H1 (cell line): ENCODE measurements around the gene TNRC6B. TPM values are rescaled to one million over a fixed set of nuclear protein-coding genes. Genes with fewer than 3 reads are reported as not detected.
A peak's percentile ranks its signal among the peaks of the same experiment; 100 is the strongest.

Experiments used
- ATF3 ChIP-seq: IDR thresholded peaks from 2 replicates; pipeline ENCODE4 v1.6.1; 2011; ENCODE audit warnings: low read depth, mild to moderate bottlenecking, low read length; ENCODE audit not compliant: insufficient read depth
- BCL11A ChIP-seq, 2 experiments: IDR thresholded peaks; one replicate each; pipeline ENCODE4 v1.6.1; 2011; ENCODE audit warnings: low read depth in 2 of 2, low read length in 2 of 2, mild to moderate bottlenecking in 2 of 2
- CHD2 ChIP-seq: IDR thresholded peaks from 2 replicates; pipeline ENCODE4 v1.6.1; 2012; ENCODE audit warnings: low read length, improper control_type of control experiment
- CTCF ChIP-seq, 3 experiments: IDR thresholded peaks; 1 replicate in 2 of 3; 2 replicates in 1 of 3; pipeline versions ENCODE4 v1.5.1 to v1.6.1; 2011; ENCODE audit warnings: low read length in 3 of 3, mild to moderate bottlenecking in 3 of 3, inconsistent platforms in 2 of 3, low read depth in 1 of 3, moderate library complexity in 1 of 3; ENCODE audit not compliant: insufficient read depth in 1 of 3; ENCODE audit errors: control extremely low read depth in 1 of 3
- EGR1 ChIP-seq: IDR thresholded peaks from 2 replicates; pipeline ENCODE4 v1.6.1; 2011; ENCODE audit warnings: low read depth, low read length, borderline replicate concordance
- EZH2 ChIP-seq: fragments of 200-600 bp; sonication (generic); IDR thresholded peaks from 2 replicates; pipeline ENCODE4 v1.7.1; 2012; ENCODE audit warnings: low read depth, mild to moderate bottlenecking, moderate library complexity, low read length, inconsistent platforms; ENCODE audit not compliant: severe bottlenecking
- FOSL1 ChIP-seq: IDR thresholded peaks from 2 replicates; pipeline ENCODE4 v1.6.1; 2011; ENCODE audit warnings: mild to moderate bottlenecking, low read depth, low read length, moderate library complexity; ENCODE audit not compliant: insufficient read depth
- GABPA ChIP-seq: IDR thresholded peaks from 2 replicates; pipeline ENCODE4 v1.6.1; 2011; ENCODE audit warnings: mild to moderate bottlenecking, low read length, moderate library complexity, borderline replicate concordance; ENCODE audit not compliant: insufficient read depth
- GTF2F1 ChIP-seq: IDR thresholded peaks from 2 replicates; pipeline ENCODE4 v1.6.1; 2012; ENCODE audit warnings: low read depth, low read length, improper control_type of control experiment, borderline replicate concordance
- HDAC2 ChIP-seq, 2 experiments: fragments of 300-600 bp in 1 of 2; sonication (generic) in 1 of 2; IDR thresholded peaks; 2 replicates each; pipeline ENCODE4 v1.6.1; 2011 to 2012; ENCODE audit warnings: low read depth in 2 of 2, low read length in 2 of 2, mild to moderate bottlenecking in 2 of 2, moderate library complexity in 2 of 2, borderline replicate concordance in 1 of 2, inconsistent platforms in 1 of 2
- PHF8 ChIP-seq: fragments of 200-600 bp; sonication (generic); conservative IDR thresholded peaks from 2 replicates; pipeline ENCODE4 v1.7.1; 2012; ENCODE audit warnings: low read depth, mild to moderate bottlenecking, inconsistent platforms, low read length, moderate library complexity
- POLR2A ChIP-seq, 2 experiments: IDR thresholded peaks; 1 replicate in 1 of 2; 2 replicates in 1 of 2; pipeline ENCODE4 v1.6.1; 2011; ENCODE audit warnings: low read depth in 2 of 2, low read length in 2 of 2, mild to moderate bottlenecking in 2 of 2; ENCODE audit errors: control extremely low read depth in 1 of 2
- POLR2AphosphoS5 ChIP-seq: IDR thresholded peaks from 2 replicates; pipeline ENCODE4 v1.6.1; 2011; ENCODE audit warnings: low read depth, low read length
- RBBP5 ChIP-seq: IDR thresholded peaks from 2 replicates; pipeline ENCODE4 v1.7.1; 2012; ENCODE audit warnings: low read depth, mild to moderate bottlenecking, inconsistent platforms, low read length, moderate library complexity, borderline replicate concordance
- RNF2 ChIP-seq: fragments of 200-900, 300-1000 bp; sonication (generic); IDR thresholded peaks from 2 replicates; pipeline ENCODE4 v1.7.1; 2016; ENCODE audit warnings: borderline replicate concordance, low read depth, mild to moderate bottlenecking, antibody characterized with exemption, low read length; ENCODE audit not compliant: poor library complexity, severe bottlenecking; ENCODE audit errors: missing control alignments
- SP2 ChIP-seq: IDR thresholded peaks from 2 replicates; pipeline ENCODE4 v1.6.1; 2012; ENCODE audit warnings: mild to moderate bottlenecking, low read length, inconsistent platforms
- TCF12 ChIP-seq: IDR thresholded peaks from 2 replicates; pipeline ENCODE4 v1.6.1; 2011; ENCODE audit warnings: low read depth, mild to moderate bottlenecking, low read length
- USF2 ChIP-seq: IDR thresholded peaks from 2 replicates; pipeline ENCODE4 v1.6.1; 2011; ENCODE audit warnings: low read length, improper control_type of control experiment
- YY1 ChIP-seq: IDR thresholded peaks from 2 replicates; pipeline ENCODE4 v1.6.1; 2011; ENCODE audit warnings: low read depth, mild to moderate bottlenecking, low read length
- polyA plus RNA-seq, 7 experiments: library from polyadenylated mRNA; depleted of rRNA in 3 of 7; stranded (reverse) in 5 of 7; unstranded in 2 of 7; fragments of >200 nt in 5 of 7; fragments of 200-250 nt in 2 of 7; gene quantifications; 1 replicate in 5 of 7; 2 replicates in 1 of 7; 4 replicates in 1 of 7; pipeline versions ENCODE4 v1.2.1 to v1.2.3, GENCODE V29; 2011 to 2013; ENCODE audit warnings: missing spikeins in 2 of 7, mixed read lengths in 2 of 7
- total RNA-seq: library from RNA; stranded (reverse); fragmentation: NEBNext Ultra II Directional; extraction: Animal tissue kit (Norgen Biotek cat#: 25700); gene quantifications from 2 replicates; pipeline ENCODE4 v1.2.1, GENCODE V29; 2021

TNRC6B gene
- total and polyA plus RNA-seq, 2 of the 8 experiments (the other 6 are each of a cell fraction or from before 2014, with no cell fraction given) = 12.5 to 48.9 TPM

- TF ChIP-seq POLR2A (IDR thresholded peaks at IDR 0.05; ENCODE audit: control extremely low read depth in 1 of 2, low read depth in 2 of 2, low read length in 2 of 2) (peak; percentile 37 to 45; a peak in 1 of 3 replicates), CTCF (IDR thresholded peaks at IDR 0.05; ENCODE audit: control extremely low read depth in 1 of 3, insufficient read depth in 1 of 3, low read depth in 1 of 3, low read length in 3 of 3) (no peak), BCL11A (IDR thresholded peaks at IDR 0.05; ENCODE audit: low read depth in 2 of 2, low read length in 2 of 2) (no peak), RNF2 (no peak), FOSL1 (no peak), EZH2 (no peak), POLR2AphosphoS5 (no peak), EGR1 (no peak), HDAC2 (IDR thresholded peaks at IDR 0.05; ENCODE audit: borderline replicate concordance in 1 of 2, low read depth in 2 of 2, low read length in 2 of 2) (no peak), GABPA (no peak), PHF8 (no peak), ATF3 (no peak), GTF2F1 (no peak), RBBP5 (no peak; the same call in 1 of the 2 replicates), YY1 (no peak), SP2 (no peak), TCF12 (no peak), USF2 (no peak), CHD2 (0 out of 2 replicates have a peak, but pooled peaks have one; percentile 12)
Observed at GRCh38 chr22:40176921-40177737, 596 bp upstream of the TNRC6B start (continued).
